PC-3 (cell line): Measurements from ENCODE around the gene PPIP5K1.
"Not testable (repeated sequence)": the region's sequence is repeated elsewhere in the genome, so short reads cannot be mapped to it uniquely, and the experiment has no call there.

Source experiments
- CTCF ChIP-seq: fragments of 300-600 bp; sonication (generic); conservative IDR thresholded peaks from 2 replicates; pipeline ENCODE4 v1.5.1; 2017; ENCODE audit warnings: antibody characterized with exemption, low read depth, mild to moderate bottlenecking, low read length
- EZH2 ChIP-seq: fragments of 300-600 bp; sonication (generic); IDR thresholded peaks from one replicate; pipeline ENCODE4 v1.6.1; 2017; ENCODE audit warnings: antibody characterized with exemption, mild to moderate bottlenecking, low read length; ENCODE audit not compliant: unreplicated experiment
- EZH2phosphoT487 ChIP-seq: fragments of 300-600 bp; sonication (generic); IDR thresholded peaks from 2 replicates; pipeline ENCODE4 v1.6.1; 2018; ENCODE audit warnings: mild to moderate bottlenecking, antibody characterized with exemption, low read length, borderline replicate concordance

GRCh38 chr15:43566615-43567014 is 23.4 kb downstream of the PPIP5K1 start:
- TF ChIP-seq CTCF, EZH2phosphoT487, EZH2: not testable (repeated sequence)
